Neuron (in vitro differentiated cells): ENCODE measurements around the gene CDK5RAP1.

Experiments
- H2AFZ ChIP-seq: one replicate; pipeline ENCODE4 v1.6.1; 2013; ENCODE audit warnings: low read depth, mild to moderate bottlenecking, inconsistent platforms, low read length, moderate library complexity
- H3K27me3 ChIP-seq: one replicate; pipeline ENCODE4 v1.6.1; 2013; ENCODE audit warnings: low read length; ENCODE audit not compliant: insufficient read depth
- H3K36me3 ChIP-seq: one replicate; pipeline ENCODE4 v1.6.1; 2013; ENCODE audit warnings: low read length; ENCODE audit not compliant: insufficient read depth
- H3K4me1 ChIP-seq: one replicate; pipeline ENCODE4 v1.6.1; 2013; ENCODE audit warnings: low read length; ENCODE audit not compliant: insufficient read depth
- H3K4me3 ChIP-seq: 2 replicates; pipeline ENCODE4 v1.5.1; 2013; ENCODE audit warnings: mild to moderate bottlenecking, low read length, moderate library complexity
- H3K9me3 ChIP-seq: one replicate; pipeline ENCODE4 v1.6.1; 2013; ENCODE audit warnings: low read length

Gene CDK5RAP1

DNA sequence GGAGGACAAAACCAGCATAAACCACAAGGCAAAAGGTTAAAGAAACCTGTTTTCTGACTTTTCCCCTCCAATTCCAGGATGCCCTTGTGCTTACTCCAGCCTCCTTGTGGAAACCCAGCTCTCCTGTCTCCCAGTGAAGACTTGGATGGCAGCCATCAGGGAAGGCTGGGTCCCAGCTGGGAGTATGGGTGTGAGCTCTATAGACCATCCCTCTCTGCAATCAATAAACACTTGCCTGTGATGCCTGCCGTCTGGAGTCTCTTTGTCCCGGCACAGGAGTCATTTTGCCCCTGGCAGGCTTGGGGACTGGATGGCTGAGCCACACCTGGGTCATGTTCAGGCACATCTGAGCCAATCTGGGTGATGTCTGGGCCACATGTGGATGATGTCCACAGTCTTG lies 91.7 kb downstream of the CDK5RAP1 start:
- H3K4me3 ChIP-seq = no peak overlapping the region
- H3K9me3 ChIP-seq = no peaks in the 10 kb centered on the region
- H3K27me3 ChIP-seq = no peaks in the 10 kb centered on the region
- H2AFZ ChIP-seq = no peak overlapping the region
- no peaks in the 10 kb centered on the region for H3K4me1 ChIP-seq
- no peaks in the 10 kb centered on the region for H3K36me3 ChIP-seq
